GM19455 (cell line): Measurements from ENCODE around the gene PABPN1L.
"Not testable (repeated sequence)": the region's sequence is repeated elsewhere in the genome, so short reads cannot be mapped to it uniquely, and the experiment has no call there.

Experiments
- ATAC-seq: cut with Tn5 transposase; IDR thresholded peaks from one replicate; pipeline ENCODE4 v1.9.1; 2021; ENCODE audit not compliant: unreplicated experiment

PABPN1L gene

DNA sequence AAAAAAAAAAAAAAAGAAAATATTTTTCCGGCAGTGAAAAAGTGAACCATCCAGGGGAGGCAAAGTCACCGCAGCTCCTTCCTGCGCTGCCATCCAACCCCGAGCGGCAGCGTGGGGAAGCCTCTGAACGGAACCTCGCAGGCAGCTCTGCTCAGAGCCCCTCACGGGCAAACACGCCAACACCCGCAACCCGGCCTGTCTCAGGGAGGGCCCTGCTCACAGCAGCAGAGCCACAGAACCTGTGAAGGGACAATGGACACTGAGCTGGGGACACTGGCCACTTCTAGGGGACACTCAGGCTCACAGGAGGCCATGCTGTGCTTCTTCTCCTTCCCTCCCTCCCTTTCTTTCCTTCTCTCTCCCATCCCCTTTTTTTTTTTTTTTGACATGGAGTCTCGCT lies 33.4 kb downstream of the PABPN1L start:
- ATAC-seq: no peak

DNA sequence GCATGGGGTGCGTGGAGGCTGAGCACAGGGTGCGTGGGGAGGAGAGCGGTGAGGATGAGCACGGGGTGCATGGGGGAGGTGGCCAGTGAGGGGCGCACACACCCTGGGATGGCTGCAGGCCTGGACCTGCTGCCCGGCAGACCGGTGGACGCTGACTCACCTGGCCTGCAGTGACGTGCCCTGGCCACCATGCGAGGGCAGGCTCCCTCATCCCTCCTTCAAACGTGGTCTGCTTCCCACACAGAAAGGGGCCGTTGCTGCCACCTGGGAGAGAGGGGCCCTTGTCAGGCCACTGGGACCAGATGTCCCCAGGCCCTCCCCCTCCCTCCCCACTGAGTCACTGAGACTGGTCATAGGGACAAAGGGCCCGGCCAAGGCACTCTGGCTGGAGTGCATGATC lies 34.6 kb downstream of the PABPN1L start:
- ATAC-seq: no peak

DNA sequence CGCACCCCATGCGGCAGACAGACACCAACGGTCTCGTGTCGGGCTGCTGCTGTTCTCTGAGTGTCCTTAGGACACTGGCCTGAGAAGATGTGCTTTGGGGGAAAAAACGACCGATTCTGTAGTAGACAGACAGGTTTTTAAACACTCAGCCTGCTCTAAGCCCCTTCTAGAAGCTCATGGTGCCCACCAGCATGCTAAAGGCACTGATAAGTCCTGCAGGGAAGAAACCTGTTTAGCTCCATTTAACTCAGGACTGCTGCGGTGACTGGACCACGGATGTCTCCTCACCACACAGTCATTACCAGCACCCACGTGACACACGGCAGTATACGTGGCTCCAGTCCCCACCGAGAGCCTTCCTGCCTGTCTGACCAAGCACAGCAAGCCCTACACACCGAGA lies 35.7 kb downstream of the PABPN1L start:
- no peak for ATAC-seq

DNA sequence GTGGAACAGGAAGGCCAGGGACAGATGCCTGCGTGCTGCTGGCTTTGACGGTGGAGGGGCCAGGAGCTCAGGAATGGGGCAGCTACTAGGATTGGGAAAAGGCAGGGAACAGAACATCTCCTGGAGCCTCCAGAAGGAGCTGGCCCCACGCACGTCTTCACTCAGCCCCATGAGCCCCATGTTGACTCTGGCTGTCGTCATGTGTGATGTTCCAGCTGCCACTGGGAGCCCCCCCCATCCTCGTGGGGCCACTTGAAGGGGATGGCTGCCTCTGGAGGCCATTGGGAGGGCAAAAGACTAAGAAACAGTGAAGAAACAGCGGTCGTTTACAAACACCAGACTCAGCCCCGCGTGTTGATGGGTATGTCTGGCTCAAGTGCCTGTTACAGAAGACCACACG lies 36.2 kb downstream of the PABPN1L start:
- no peak for ATAC-seq

DNA sequence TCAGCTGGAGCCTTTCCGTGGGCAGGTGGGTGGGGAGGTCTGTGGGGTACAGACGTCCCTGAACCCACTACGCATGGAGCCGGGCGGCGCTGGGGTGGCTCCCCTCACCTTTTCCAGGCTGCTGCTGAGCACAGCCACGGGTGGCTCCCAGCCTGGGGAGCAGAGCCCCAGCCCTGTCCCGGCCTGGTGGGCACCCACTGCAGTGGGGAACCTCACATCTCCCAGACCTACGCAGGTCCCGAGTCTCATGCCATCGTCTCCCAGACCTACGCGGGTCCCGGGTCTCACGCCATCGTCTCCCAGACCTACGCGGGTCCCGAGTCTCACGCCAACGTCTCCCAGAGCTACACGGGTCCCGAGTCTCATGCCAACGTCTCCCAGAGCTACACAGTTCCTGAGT lies 37.7 kb downstream of the PABPN1L start:
- no peak for ATAC-seq

DNA sequence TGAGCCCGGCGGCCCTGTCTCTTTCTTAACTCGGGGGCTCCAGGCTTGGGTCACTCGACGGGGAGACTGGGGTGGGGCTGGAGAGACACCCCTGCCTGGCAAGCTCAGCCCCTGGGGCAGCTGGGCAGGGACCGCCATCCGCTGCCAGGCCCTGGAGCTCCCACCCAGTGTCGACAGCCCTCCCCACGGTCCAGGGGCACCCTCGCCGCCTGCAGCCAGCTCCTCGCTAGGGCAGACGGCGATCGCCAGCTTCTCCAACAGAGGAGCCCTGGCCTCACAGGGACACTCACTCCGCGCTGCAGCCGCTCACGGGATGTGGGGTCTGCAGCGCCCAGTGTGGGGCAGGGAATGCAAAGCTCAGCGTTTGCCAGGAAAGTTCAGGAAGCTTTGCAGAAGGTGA lies 38.7 kb downstream of the PABPN1L start:
- no peak for ATAC-seq

DNA sequence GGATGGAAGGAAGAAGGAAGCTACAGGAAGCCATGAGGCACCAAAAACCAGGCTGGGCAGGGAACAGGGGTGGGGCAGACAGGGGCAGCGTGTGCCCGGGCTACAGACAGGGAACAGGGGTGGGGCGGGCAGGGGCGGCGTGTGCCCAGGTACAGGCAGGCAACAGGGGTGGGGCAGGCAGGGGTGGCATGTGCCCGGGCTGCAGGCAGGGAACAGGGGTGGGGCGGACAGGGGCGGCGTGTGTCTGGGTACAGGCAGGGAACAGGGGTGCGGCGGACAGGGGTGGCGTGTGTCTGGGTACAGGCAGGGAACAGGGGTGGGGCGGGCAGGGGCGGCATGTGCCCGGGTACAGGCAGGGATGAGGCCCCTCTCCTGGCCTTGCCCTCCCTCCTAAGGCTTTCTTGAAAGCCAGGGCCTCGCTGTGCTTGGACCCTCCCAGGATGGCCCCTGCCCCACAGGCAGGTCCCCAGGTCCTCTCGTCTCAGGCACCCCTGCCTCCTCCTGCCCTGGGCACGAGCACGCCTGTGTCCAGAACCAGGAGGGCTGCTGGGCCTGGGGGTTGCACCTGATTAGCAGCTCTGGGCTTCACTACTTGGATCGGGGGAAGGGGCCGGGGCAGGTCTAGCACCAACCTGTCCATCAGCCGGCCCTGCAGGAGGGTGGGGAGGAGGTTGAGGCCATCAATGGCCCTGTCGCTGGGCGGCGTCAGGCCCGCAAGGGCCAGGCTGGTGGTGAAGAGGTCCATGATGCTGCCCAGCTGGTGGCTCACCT lies 40.2 kb downstream of the PABPN1L start:
- no peak for ATAC-seq

DNA sequence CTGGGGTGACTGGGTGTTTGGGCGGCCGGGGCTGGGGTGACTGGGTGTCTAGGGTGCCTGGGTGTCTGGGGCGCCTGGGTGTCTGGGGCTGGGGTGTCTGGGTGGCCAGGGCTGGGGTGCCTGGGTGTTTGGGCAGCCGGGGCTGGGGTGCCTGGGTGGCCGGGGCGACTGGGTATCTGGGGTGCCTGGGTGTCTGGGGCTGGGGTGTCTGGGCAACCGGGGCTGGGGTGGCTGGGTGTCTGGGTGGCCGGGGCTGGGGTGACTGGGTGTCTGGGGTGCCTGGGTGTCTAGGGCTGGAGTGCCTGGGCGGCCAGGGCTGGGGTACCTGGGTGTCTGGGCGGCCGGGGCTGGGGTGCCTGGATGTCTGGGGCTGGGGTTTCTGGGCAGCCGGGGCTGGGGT lies 41.3 kb downstream of the PABPN1L start:
- no peak for ATAC-seq

DNA sequence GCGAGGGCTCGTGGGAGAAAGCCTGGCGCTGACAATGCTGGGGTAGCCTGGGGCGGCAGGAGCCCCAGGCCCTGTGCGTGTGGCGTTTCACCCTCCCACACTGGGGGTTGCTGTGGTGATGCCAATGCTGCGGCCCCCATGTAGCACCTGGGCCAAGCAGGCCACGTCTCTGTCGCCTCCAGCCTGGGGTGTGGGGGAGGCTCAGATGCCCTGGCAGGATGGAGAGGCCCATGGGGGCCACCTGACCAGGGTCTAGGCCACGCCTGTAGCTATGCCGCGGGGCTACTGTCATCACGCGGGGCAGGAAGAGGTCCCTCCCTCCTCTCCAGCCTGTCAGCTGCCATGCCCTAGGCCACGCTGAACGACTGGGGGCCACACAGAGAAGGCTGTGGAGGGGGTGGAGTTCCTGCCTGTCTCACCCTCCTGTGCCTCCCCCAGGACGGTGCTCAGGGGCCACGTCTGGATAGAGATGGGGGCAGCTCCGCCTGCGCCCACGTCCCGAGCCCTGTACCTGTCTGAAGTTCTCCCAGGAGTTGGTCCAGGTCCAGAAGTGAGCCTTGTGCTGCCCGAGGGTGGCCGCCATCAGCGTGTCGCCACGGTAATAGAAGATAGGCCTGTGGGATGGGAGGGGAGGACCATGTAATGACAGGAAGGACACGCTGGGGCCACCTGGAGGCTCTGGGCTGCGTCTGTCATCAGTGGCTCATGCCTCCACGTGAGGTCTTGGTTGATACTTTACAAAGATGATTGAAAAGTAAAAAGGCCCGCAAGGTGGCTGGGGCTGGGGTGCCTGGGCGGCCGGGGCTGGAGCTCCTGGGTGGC lies 42.0 kb downstream of the PABPN1L start:
- no peak for ATAC-seq

DNA sequence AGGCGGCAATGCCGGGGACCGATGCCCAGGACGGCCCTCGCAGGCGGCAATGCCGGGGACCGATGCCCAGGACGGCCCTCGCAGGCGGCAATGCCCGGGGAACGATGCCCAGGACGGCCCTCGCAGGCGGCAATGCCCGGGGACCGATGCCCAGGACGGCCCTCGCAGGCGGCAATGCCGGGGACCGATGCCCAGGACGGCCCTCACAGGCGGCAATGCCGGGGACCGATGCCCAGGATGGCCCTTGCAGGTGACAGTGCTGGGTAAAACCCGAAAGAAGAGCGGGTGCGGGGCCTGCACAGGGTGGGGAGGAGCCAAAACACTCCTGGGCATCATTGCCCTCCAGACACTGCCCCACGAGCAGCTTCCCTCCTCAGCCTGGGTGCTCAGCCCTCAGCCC lies 42.8 kb downstream of the PABPN1L start:
- ATAC-seq: not testable (repeated sequence)

DNA sequence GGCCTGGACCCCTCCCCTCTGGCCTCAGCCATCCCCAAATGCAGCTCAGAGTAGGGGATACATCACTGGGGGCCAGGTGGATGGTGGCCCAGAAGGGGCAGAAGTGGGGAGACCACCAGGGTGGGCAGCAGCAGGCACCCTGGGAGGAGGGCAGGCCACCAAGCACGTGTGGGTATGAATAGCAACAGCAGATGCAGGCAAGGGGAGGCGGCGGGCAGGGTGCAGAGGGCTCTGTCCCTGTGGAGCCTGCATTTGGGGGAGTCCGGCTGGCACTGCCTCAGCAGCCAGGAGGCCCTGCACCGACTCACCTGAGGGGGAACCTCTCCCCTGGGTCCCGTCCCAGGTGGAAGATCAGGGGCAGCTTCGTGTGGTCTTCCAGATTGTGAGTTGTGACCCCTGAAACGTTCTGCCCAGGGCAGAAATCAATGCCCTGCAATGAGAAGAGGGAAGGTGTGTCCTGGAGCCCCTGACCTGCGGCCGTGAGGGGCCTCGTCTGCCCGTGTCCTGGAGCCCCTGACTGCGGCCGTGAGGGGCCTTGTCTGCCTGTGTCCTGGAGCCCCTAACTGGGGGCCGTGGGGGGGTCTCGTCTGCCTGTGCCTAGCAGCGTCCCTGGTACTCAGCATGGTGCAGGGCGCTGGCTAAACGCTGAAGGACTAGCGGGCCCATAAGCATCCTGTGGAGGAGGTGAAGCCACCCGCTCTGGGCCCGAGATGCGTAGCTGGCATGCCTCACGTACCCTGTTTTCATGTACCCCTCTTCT lies 44.0 kb downstream of the PABPN1L start:
- ATAC-seq: no peak

DNA sequence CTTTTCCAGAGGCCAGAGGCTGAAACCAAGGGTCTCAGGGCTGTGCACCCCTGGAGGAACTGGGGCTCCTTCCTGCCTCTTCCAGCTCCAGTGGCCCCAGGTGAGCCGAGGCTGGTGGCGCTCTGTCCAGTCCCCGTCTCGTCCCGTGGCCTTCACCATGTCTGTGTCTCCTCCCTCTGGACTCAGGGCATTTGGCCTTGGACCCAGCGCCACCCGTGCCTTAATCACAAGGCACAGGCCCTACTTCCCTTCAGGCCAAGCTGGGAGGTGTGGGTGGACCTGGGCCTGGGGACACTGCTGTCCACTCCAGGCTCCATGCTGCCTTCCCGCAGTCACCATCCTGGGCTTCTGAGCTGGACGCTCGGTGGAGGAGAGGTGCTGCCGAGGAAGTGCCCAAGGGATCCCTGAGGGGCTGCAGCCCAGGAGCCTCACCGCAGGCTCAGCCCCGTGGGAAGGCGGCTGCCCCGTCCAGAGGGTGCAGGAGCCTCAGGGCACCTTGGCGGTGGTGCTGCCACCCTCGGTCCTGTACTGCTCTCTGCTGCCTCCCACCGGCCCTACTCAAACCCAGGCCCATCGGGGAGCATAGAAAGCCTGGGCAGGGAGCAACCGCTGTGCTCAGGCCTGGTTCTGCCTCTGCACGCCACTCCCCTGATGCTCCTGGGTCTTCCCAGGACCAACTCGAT lies 45.2 kb downstream of the PABPN1L start:
- no peak for ATAC-seq

DNA sequence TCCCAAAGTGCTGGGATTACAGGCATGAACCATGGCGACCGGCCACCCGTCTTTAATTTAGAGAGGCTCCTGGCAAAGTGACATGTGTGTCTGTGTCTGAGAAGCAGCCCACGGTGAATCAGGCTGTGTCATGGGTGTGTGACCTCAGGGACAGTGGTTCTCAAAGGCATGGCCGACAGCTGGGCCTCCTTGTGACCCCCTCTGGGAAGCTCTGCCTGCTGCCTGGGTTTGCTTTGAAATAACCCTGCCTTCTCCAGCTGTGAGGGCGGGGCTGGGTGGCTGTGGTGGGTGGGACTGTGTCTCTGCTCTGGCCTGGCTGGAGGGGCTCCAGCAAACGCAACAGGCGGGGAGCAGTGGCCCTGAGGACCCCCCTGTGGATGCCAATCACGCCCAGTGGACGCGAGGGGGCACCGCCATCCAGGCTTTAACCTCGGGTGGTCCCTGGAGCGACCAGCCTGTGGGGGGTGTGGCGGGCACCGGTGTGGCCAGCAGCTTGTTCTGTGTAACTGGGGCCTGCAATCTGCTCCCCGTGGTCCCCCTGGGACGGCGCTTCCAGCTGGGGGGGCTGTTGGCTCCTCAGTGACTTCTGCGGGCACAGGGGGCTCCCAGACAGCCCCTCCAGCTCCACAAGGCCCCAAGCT lies 46.0 kb downstream of the PABPN1L start:
- no peak for ATAC-seq

DNA sequence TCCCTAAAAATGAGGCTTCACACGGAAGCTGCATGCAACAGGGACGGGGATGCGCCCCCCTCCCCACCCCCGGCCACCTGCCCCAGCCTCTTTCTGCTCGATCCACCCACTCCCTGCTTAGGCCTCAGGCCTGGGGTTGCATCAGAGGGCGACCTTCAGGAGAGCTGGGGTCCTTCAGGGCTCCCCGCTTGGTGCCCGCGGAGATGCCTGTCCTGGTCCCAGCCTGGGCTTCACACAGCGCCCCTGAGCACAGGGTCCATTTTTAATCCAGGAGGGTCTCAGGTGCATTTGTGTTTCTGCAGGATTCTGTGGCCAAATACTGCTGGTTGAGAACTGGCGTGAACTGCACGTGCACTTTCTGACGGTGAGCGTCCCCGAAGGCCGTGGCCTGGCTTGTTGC lies 47.3 kb downstream of the PABPN1L start:
- no peak for ATAC-seq

DNA sequence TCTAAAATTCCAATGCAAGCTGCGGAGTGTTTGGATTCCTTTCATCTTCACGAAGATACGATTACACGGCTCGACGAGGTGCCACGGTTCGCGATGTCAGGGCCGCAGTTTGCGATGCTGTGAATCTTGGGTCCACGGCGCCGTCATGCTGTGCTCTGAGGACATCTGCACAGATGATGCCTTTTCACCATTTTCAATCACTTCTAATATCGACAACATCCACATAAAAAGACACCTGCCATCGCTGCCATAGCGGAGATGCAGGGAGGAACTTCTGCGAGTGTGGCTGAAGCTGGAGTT lies 47.9 kb downstream of the PABPN1L start:
- ATAC-seq: no peak

DNA sequence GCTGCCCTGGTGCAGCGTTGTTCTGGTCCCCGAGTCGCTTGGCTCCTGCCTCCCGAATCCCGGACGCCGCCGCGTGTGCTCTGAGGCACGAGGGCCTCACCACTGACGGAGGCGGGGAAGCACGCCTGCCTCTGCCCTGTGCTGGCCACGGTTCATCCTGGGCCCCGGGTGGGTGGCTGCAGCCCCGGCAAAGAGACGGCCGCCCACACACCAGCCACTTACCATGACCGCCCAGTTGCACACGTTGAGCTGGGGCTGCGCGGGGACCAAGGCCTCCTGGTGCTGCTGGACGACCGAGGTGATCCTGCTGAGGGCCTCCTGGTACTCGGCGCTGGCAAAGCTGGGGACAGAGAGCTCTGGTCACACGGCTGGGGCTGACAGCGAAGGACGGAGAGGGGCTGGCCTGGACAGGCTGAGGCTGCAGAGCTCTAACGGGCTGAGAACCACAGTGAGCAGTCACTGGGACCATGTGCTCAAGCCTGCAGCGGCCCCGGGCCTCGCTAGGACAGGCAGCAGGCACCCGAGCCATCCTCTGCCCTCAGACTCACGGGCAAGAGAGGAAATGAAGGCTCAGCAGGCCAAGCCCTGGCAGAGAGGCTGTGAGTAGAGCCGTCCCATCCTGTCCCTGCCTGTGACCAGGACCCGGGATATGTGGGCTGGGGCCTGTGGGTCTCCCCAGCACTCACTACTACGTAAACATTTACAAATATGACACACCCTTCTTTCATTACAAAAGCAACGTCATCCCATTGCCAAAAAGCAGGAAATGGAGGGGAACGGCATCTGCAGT lies 48.5 kb downstream of the PABPN1L start:
- ATAC-seq: no peak

DNA sequence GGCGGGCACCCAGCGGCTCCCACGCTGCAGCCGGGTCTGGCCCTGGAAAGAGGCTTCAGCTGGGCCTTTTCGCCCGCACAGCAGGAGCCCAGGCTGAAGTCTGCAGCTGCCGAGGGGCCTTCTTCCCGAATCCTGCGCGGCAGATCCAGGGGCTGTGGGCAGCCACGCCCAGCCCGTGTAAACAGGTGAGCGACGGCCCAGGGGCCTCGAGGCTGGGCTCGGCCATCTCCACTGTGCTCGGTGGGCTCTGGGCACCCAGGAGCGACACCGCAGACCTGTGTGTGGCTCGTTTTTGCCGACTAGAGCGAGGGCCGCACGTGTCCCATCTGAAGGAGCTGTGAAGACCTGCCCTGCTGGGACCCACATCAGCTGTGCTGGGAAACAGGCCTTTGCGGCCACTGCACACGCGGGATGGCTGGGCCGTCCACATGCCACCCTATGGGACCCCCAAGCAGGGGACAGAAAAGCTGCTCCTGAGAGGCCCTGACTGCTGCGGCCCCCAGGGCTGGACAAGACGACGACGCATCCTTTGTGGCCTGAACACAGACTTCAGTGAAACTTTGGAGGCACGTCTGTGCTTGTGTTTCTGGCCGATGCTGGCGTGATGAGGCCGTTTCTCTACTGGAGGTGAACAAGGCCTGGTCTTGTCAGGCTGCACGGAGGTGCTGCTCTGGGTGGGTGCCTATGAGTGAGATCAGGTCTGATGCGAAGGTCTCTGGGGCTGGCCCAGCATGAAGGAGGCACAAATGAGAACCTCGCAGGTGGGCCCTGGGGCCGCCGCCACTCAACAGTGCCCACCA lies 49.5 kb downstream of the PABPN1L start:
- ATAC-seq: no peak

DNA sequence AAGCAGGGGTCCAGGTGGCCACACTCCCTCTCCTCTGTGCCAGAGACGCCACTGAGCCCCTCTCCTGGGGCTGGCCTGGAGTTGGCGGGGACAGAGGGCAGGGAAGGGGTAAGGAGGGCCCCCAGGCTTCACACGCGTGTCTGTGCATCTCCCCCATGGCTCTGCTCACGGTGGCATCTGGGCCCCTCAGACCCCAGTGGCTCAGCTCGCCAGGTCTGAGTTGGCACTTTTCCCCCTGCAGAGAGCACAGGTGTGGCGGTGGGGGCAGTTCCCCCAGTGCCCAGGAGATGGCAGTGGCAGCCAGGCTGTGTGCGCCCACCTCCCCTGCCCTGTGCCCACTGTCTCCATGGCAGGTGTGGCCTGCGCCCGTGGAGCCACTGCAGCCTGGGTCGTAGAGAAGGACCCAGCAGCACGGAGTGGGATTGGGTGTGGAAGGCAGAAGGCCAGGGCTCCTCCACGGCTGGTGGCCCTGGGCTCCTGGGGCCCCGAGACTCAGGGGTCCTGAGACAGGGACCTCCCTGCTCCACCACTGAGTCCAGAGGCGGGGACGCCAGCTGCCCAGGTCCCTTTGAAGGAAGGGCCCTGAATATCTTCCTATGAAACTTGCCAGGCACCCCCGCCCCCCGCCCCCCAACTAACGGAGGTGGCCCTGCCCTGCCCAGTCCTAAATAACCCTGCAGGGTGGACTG lies 50.4 kb downstream of the PABPN1L start:
- no peak for ATAC-seq

DNA sequence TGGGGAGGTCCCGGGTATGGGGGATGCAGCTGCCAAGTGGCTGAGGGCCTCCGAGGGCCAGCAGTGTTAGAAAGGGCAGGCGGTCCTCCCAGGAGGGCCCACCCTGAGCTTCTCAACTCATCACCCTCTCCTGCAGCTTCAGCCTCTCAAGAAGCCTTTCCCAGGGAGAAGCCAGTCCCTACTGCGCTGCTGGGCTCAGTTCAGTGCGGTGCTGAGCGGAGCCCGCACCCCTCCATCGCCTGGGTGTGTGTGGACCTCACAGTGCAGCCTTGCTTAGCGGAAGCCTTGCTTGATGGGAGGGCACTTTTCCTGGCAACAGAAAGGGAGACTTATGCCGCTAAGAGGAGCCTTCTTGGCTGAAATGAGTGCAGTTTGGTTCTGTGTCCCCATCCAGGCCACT lies 51.2 kb downstream of the PABPN1L start:
- no peak for ATAC-seq
